ENCODE results near the gene BAG5.

BAG5 gene

DNA sequence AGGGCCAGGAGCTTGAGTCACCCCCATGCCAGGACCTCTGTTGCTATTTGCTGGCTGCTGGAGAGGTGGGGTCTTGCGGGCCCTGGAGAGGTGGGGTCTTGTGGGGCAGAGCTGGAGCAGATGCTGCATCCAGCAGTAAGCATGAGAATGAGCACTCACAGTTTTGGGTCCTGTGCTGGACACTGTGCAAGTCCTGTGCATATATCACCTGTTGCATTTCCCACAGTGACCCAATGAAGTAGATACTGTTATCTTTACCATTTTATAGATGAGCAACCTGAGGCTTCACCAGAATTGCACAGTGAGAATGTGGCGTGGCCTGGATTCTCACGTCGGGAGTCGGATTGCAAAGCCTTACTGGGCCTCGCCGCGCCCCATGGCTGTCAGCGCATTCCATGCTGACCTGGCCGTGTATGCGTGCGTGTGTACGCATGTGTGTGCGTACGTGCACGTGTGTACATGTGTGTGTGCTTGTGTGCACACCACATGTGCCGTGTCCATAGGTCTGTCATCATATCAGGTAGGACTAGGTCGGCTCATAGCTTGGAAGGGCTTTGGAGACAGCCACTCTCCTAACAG is 12.3 kb upstream of the BAG5 start:
- no CpG with 5 or more reads among the region's 18 CpGs for WGBS (ENCODE audit: extremely low coverage, insufficient coverage, low lambda C conversion rate)

DNA sequence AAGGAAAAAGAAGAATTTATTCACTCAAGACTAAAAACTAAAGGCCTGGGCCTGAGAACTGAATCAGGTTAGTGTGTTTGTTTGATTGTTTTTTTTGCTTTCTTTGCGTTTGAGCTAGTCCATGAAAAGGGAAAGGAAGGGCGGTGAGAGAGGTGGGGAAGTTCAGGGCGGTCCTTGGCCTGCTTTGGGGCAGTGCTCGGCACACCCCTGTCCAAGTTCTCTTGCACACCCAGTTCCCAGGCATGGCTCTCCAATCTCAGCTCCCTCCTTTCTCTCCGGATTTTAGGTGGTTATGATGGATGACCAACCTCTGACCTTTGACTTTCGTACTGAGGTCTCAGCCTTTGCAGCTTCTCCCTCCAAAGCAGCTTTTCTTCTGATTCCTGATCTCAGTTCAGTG is 11.6 kb upstream of the BAG5 start:
- Histone ChIP-seq H3K23ac (ENCODE audit: low read length) (no peak overlapping the region), H4K5ac (ENCODE audit: low read length) (no peak overlapping the region), H3K4me2 (ENCODE audit: low read length) (no peak overlapping the region), H4K8ac (ENCODE audit: low read depth, low read length) (no peak overlapping the region), H3K18ac (ENCODE audit: low read length) (no peak overlapping the region), H3K4ac (ENCODE audit: low read depth, low read length) (no peak overlapping the region), H2AK5ac (ENCODE audit: low read length) (no peak overlapping the region), H3K4me1 (ENCODE audit: control insufficient read depth, low read depth, low read length) (peaks cover 3% of the 10 kb centered on the region), H3K79me1 (ENCODE audit: low read length) (peaks cover 2% of the 10 kb centered on the region), H3K9ac (ENCODE audit: low read length) (no peak overlapping the region), H3K79me2 (ENCODE audit: control insufficient read depth, insufficient read depth, low read length) (peaks cover 4% of the 10 kb centered on the region), H3K27ac (ENCODE audit: low read depth, low read length) (no peak overlapping the region), H3K4me3 (ENCODE audit: low read length) (no peak overlapping the region), H3K36me3 (ENCODE audit: control insufficient read depth, insufficient read depth, low read length) (peaks cover 3% of the 10 kb centered on the region), H3K56ac (ENCODE audit: low read length) (no peak overlapping the region), H2BK15ac (replicated peaks; ENCODE audit: low read depth) (no peak overlapping the region), H2BK120ac (ENCODE audit: low read depth, low read length) (no peak overlapping the region), H2BK5ac (ENCODE audit: low read length) (no peak overlapping the region), H3K27me3 (ENCODE audit: insufficient read depth, low read length, poor library complexity) (no peaks in the 10 kb centered on the region)
- DNase-seq = no peak
- WGBS (ENCODE audit: extremely low coverage, insufficient coverage, low lambda C conversion rate) = no CpG with 5 or more reads among the region's 6 CpGs

More for the DNA sequence above, 12.3 kb upstream of the BAG5 start:
- Histone ChIP-seq H3K23ac (ENCODE audit: low read length) (no peak overlapping the region), H3K4me2 (ENCODE audit: low read length) (no peak overlapping the region), H3K79me1 (ENCODE audit: low read length) (no peaks in the 10 kb centered on the region), H2AK5ac (ENCODE audit: low read length) (no peak overlapping the region), H4K5ac (ENCODE audit: low read length) (no peak overlapping the region), H3K4me1 (ENCODE audit: control insufficient read depth, low read depth, low read length) (no peaks in the 10 kb centered on the region), H3K56ac (ENCODE audit: low read length) (no peak overlapping the region), H2BK15ac (replicated peaks; ENCODE audit: low read depth) (no peak overlapping the region), H3K4ac (ENCODE audit: low read depth, low read length) (no peak overlapping the region), H3K79me2 (ENCODE audit: control insufficient read depth, insufficient read depth, low read length) (no peaks in the 10 kb centered on the region), H3K9ac (ENCODE audit: low read length) (no peak overlapping the region), H2BK5ac (ENCODE audit: low read length) (no peak overlapping the region), H3K36me3 (ENCODE audit: control insufficient read depth, insufficient read depth, low read length) (peaks cover 3% of the 10 kb centered on the region), H4K8ac (ENCODE audit: low read depth, low read length) (no peak overlapping the region), H3K27ac (ENCODE audit: low read depth, low read length) (no peak overlapping the region), H3K18ac (ENCODE audit: low read length) (no peak overlapping the region), H2BK120ac (ENCODE audit: low read depth, low read length) (no peak overlapping the region), H3K27me3 (ENCODE audit: insufficient read depth, low read length, poor library complexity) (no peaks in the 10 kb centered on the region), H3K4me3 (ENCODE audit: low read length) (no peak overlapping the region)
- DNase-seq = no peak

- no peak overlapping the region for H3K4me3 ChIP-seq (ENCODE audit: low read length)
- H3K79me2 ChIP-seq (ENCODE audit: control insufficient read depth, insufficient read depth, low read length) = peaks cover 22% of the 10 kb centered on the region
- peak overlapping the region; percentile 82 for H3K27ac ChIP-seq (ENCODE audit: low read depth, low read length)
- no peak overlapping the region for H2AK5ac ChIP-seq (ENCODE audit: low read length)
- no peak overlapping the region for H3K4ac ChIP-seq (ENCODE audit: low read depth, low read length)
- H2BK5ac ChIP-seq (ENCODE audit: low read length) = no peak overlapping the region
- no peak overlapping the region for H2BK120ac ChIP-seq (ENCODE audit: low read depth, low read length)
- peaks cover 10% of the 10 kb centered on the region for H3K79me1 ChIP-seq (ENCODE audit: low read length)
- WGBS (ENCODE audit: extremely low coverage, insufficient coverage, low lambda C conversion rate) = no CpG with 5 or more reads among the region's 11 CpGs
- H3K18ac ChIP-seq (ENCODE audit: low read length) = no peak overlapping the region
- no peak for DNase-seq
- H3K27me3 ChIP-seq (ENCODE audit: insufficient read depth, low read length, poor library complexity) = no peaks in the 10 kb centered on the region
- H2BK15ac ChIP-seq (replicated peaks; ENCODE audit: low read depth) = no peak overlapping the region
- peaks cover 6% of the 10 kb centered on the region for H3K4me1 ChIP-seq (ENCODE audit: control insufficient read depth, low read depth, low read length)
- H3K23ac ChIP-seq (ENCODE audit: low read length) = no peak overlapping the region
- H4K8ac ChIP-seq (ENCODE audit: low read depth, low read length) = no peak overlapping the region
- H4K5ac ChIP-seq (ENCODE audit: low read length) = no peak overlapping the region
- H3K56ac ChIP-seq (ENCODE audit: low read length) = peak overlapping the region; percentile 34
- H3K9ac ChIP-seq (ENCODE audit: low read length) = no peak overlapping the region
- H3K36me3 ChIP-seq (ENCODE audit: control insufficient read depth, insufficient read depth, low read length) = peaks cover 1% of the 10 kb centered on the region
- no peak overlapping the region for H3K4me2 ChIP-seq (ENCODE audit: low read length)
Observed at GRCh38 chr14:103569408-103569807, 7.0 kb upstream of the BAG5 start.

GRCh38 chr14:103568952-103569351 is 6.5 kb upstream of the BAG5 start:
- Histone ChIP-seq H2AK5ac (ENCODE audit: low read length) (no peak overlapping the region), H4K8ac (ENCODE audit: low read depth, low read length) (no peak overlapping the region), H3K9ac (ENCODE audit: low read length) (peak overlapping the region; percentile 38), H2BK120ac (ENCODE audit: low read depth, low read length) (no peak overlapping the region), H3K79me1 (ENCODE audit: low read length) (peaks cover 10% of the 10 kb centered on the region), H3K4me3 (ENCODE audit: low read length) (no peak overlapping the region), H3K56ac (ENCODE audit: low read length) (peak overlapping the region; percentile 49), H3K4me1 (ENCODE audit: control insufficient read depth, low read depth, low read length) (peaks cover 6% of the 10 kb centered on the region), H3K27me3 (ENCODE audit: insufficient read depth, low read length, poor library complexity) (no peaks in the 10 kb centered on the region), H3K36me3 (ENCODE audit: control insufficient read depth, insufficient read depth, low read length) (peaks cover 1% of the 10 kb centered on the region), H2BK5ac (ENCODE audit: low read length) (no peak overlapping the region), H3K4me2 (ENCODE audit: low read length) (peak overlapping the region; percentile 20), H3K23ac (ENCODE audit: low read length) (no peak overlapping the region), H3K4ac (ENCODE audit: low read depth, low read length) (no peak overlapping the region), H3K79me2 (ENCODE audit: control insufficient read depth, insufficient read depth, low read length) (peaks cover 26% of the 10 kb centered on the region), H3K18ac (ENCODE audit: low read length) (no peak overlapping the region), H4K5ac (ENCODE audit: low read length) (no peak overlapping the region), H2BK15ac (replicated peaks; ENCODE audit: low read depth) (no peak overlapping the region), H3K27ac (ENCODE audit: low read depth, low read length) (no peak overlapping the region)
- no CpG with 5 or more reads among the region's 8 CpGs for WGBS (ENCODE audit: extremely low coverage, insufficient coverage, low lambda C conversion rate)
- peak; percentile 84 for DNase-seq

GRCh38 chr14:103563844-103564505 is 1.5 kb upstream of the BAG5 start:
- no peak overlapping the region for H2BK15ac ChIP-seq (replicated peaks; ENCODE audit: low read depth)
- DNase-seq = no peak
- H3K36me3 ChIP-seq (ENCODE audit: control insufficient read depth, insufficient read depth, low read length) = peaks cover 6% of the 10 kb centered on the region
- no peak overlapping the region for H2AK5ac ChIP-seq (ENCODE audit: low read length)
- no peak overlapping the region for H4K5ac ChIP-seq (ENCODE audit: low read length)
- peak overlapping the region; percentile 98 for H3K56ac ChIP-seq (ENCODE audit: low read length)
- peak overlapping the region; percentile 91 for H3K9ac ChIP-seq (ENCODE audit: low read length)
- no peak overlapping the region for H3K4me3 ChIP-seq (ENCODE audit: low read length)
- no peak overlapping the region for H2BK120ac ChIP-seq (ENCODE audit: low read depth, low read length)
- no peak overlapping the region for H2BK5ac ChIP-seq (ENCODE audit: low read length)
- peaks cover 2% of the 10 kb centered on the region for H3K4me1 ChIP-seq (ENCODE audit: control insufficient read depth, low read depth, low read length)
- H3K79me2 ChIP-seq (ENCODE audit: control insufficient read depth, insufficient read depth, low read length) = peaks cover 61% of the 10 kb centered on the region
- no peaks in the 10 kb centered on the region for H3K27me3 ChIP-seq (ENCODE audit: insufficient read depth, low read length, poor library complexity)
- H3K4me2 ChIP-seq (ENCODE audit: low read length) = peak overlapping the region; percentile 99
- no peak overlapping the region for H3K4ac ChIP-seq (ENCODE audit: low read depth, low read length)
- no peak overlapping the region for H3K23ac ChIP-seq (ENCODE audit: low read length)
- WGBS (ENCODE audit: extremely low coverage, insufficient coverage, low lambda C conversion rate) = no CpG with 5 or more reads among the region's 21 CpGs
- peaks cover 23% of the 10 kb centered on the region for H3K79me1 ChIP-seq (ENCODE audit: low read length)
- H3K18ac ChIP-seq (ENCODE audit: low read length) = no peak overlapping the region
- no peak overlapping the region for H4K8ac ChIP-seq (ENCODE audit: low read depth, low read length)
- H3K27ac ChIP-seq (ENCODE audit: low read depth, low read length) = no peak overlapping the region
